K562 (cell line): ENCODE data around the gene APPL2. TPM values are rescaled to one million over a fixed set of nuclear protein-coding genes. Genes with fewer than 3 reads are reported as not detected.

Experiments used
- ATAC-seq: fragments of 200-7000 bp; cut with Tn5 transposase; 3 replicates; pipeline ENCODE4 v1.9.1; 2020; ENCODE audit warnings: moderate library complexity
- BruUV-seq: library from RNA; stranded (reverse); fragments of 400-500 nt; replicated peaks from 2 replicates; lab custom pipeline; 2021; lab: Mats Ljungman, UMichigan
- CTCF ChIA-PET: fragments of 300-600 bp; formaldehyde crosslinking; extraction: SDS; loops from one replicate; lab custom pipeline; 2021; ENCODE audit warnings: low intra/inter-chr PET ratio; lab: Yijun Ruan, JAX
- POLR2A ChIA-PET: fragments of 300-600, 350-650 bp; sonication (Branson Sonifier 250); formaldehyde crosslinking; extraction: SDS; loops from one replicate; lab custom pipeline; 2021; ENCODE audit warnings: antibody characterized with exemption, inconsistent platforms; lab: Yijun Ruan, JAX
- DNase-seq, 4 experiments: peaks; one replicate each; pipeline versions ENCODE4 v3.0.0 to v3.0.0-alpha.2; 2011 to 2018; ENCODE audit warnings: low spot score in 3 of 4, mixed read lengths in 3 of 4; ENCODE audit errors: extremely low read depth in 1 of 4
- FAIRE-seq: peaks from 2 replicates; lab custom pipeline; 2011; peaks lifted over from hg19 to GRCh38; lab: Jason Lieb, UNC
- H2AFZ ChIP-seq: 2 replicates; pipeline ENCODE4 v1.6.0; 2011; ENCODE audit warnings: low read depth, low read length, control low read depth, inconsistent platforms
- H3K27ac ChIP-seq: fragments of 200-600 bp; 3 replicates; pipeline ENCODE4 v1.8.0; 2011; ENCODE audit warnings: low read depth, mild to moderate bottlenecking, control low read depth, inconsistent platforms, low read length, moderate library complexity, mixed read lengths; ENCODE audit errors: extremely low read depth
- H3K27me3 ChIP-seq, 2 experiments: fragments of 300-600 bp in 1 of 2; 2 replicates in 1 of 2; 3 replicates in 1 of 2; pipeline versions ENCODE4 v1.6.0 to v1.8.0; 2011; ENCODE audit warnings: inconsistent platforms in 2 of 2, low read length in 2 of 2, mild to moderate bottlenecking in 1 of 2, mixed read lengths in 1 of 2, moderate library complexity in 1 of 2; ENCODE audit not compliant: control insufficient read depth in 2 of 2, insufficient read depth in 2 of 2
- H3K36me3 ChIP-seq: fragments of 300-600 bp; 3 replicates; pipeline ENCODE4 v1.8.0; 2011; ENCODE audit warnings: mild to moderate bottlenecking, low read length, inconsistent platforms; ENCODE audit not compliant: control insufficient read depth, insufficient read depth
- H3K4me1 ChIP-seq, 2 experiments: fragments of 200-600 bp in 1 of 2; replicated peaks in 1 of 2; 2 replicates in 1 of 2; 3 replicates in 1 of 2; pipeline versions ENCODE4 v1.5.1 to v1.8.0; 2011; ENCODE audit warnings: inconsistent platforms in 2 of 2, low read length in 2 of 2, mild to moderate bottlenecking in 1 of 2, mixed read lengths in 1 of 2, moderate library complexity in 1 of 2; ENCODE audit not compliant: control insufficient read depth in 2 of 2, insufficient read depth in 2 of 2
- H3K4me2 ChIP-seq: 2 replicates; pipeline ENCODE4 v1.6.1; 2011; ENCODE audit warnings: low read length, control low read depth, inconsistent platforms, mixed read lengths; ENCODE audit not compliant: insufficient read depth
- H3K4me3 ChIP-seq: fragments of 200-600 bp; sonication (generic), shearing (Covaris generic); 2 replicates; pipeline ENCODE4 v1.5.1; 2016; ENCODE audit warnings: control low read depth, inconsistent platforms
- H3K79me2 ChIP-seq: fragments of 200-600 bp; 3 replicates; pipeline ENCODE4 v1.8.0; 2011; ENCODE audit warnings: low read length, inconsistent platforms; ENCODE audit not compliant: control insufficient read depth, insufficient read depth
- H3K9ac ChIP-seq, 2 experiments: 2 replicates each; pipeline versions ENCODE4 v1.6.0 to v1.6.1; 2011; ENCODE audit warnings: low read depth in 2 of 2, low read length in 2 of 2, control low read depth in 1 of 2, inconsistent platforms in 1 of 2, mild to moderate bottlenecking in 1 of 2, mixed read lengths in 1 of 2; ENCODE audit not compliant: insufficient read depth in 1 of 2
- H3K9me1 ChIP-seq: one replicate; pipeline ENCODE4 v1.6.0; 2011; ENCODE audit warnings: inconsistent platforms, mild to moderate bottlenecking, low read length, moderate library complexity; ENCODE audit not compliant: control insufficient read depth, insufficient read depth
- H3K9me3 ChIP-seq: replicated peaks from 2 replicates; pipeline ENCODE4 v1.5.1; 2011; ENCODE audit warnings: low read depth, low read length, inconsistent platforms; ENCODE audit not compliant: control insufficient read depth, insufficient read depth
- H4K20me1 ChIP-seq: replicated peaks from 2 replicates; pipeline ENCODE4 v1.6.1; 2011; ENCODE audit warnings: low read length, inconsistent platforms, mixed read lengths; ENCODE audit not compliant: control insufficient read depth, insufficient read depth
- AFF4 ChIP-seq: sonication (generic); formaldehyde crosslinking; IDR thresholded peaks from 2 replicates; pipeline ENCODE4 v1.8.0; 2023; ENCODE audit warnings: mild to moderate bottlenecking, missing genetic modification reagents
- BHLHE40 ChIP-seq: IDR thresholded peaks from 2 replicates; pipeline ENCODE4 v1.6.1; 2011; ENCODE audit warnings: low read length, improper control_type of control experiment
- CAMTA2 ChIP-seq: fragments of 250-450 bp; sonication (Bioruptor Pico); conservative IDR thresholded peaks from 2 replicates; pipeline ENCODE4 v1.5.1; 2022
- DLX4 ChIP-seq: fragments of 250-450 bp; sonication (Bioruptor Pico); IDR thresholded peaks from 2 replicates; pipeline ENCODE4 v1.6.1; 2021; ENCODE audit warnings: mild to moderate bottlenecking
- EHMT2 ChIP-seq: fragments of 450-650 bp; IDR thresholded peaks from 2 replicates; pipeline ENCODE4 v1.6.1; 2018; ENCODE audit warnings: antibody characterized with exemption
- MED1 ChIP-seq: sonication (generic); formaldehyde crosslinking; IDR thresholded peaks from 2 replicates; pipeline ENCODE4 v1.8.1; 2023; ENCODE audit warnings: missing genetic modification reagents, borderline replicate concordance
- ZBTB9 ChIP-seq: fragments of 450-650 bp; formaldehyde crosslinking; IDR thresholded peaks from 2 replicates; pipeline ENCODE4 v1.4.0; 2020; ENCODE audit warnings: mild to moderate bottlenecking, moderate library complexity
- ZNF274 ChIP-seq: IDR thresholded peaks from 2 replicates; pipeline ENCODE4 v1.6.1; 2011; ENCODE audit warnings: low read depth, mild to moderate bottlenecking, low read length, moderate library complexity, borderline replicate concordance
- ZNF444 ChIP-seq: fragments of 250-450 bp; sonication (Bioruptor Pico); IDR thresholded peaks from 2 replicates; pipeline ENCODE4 v1.4.0; 2020; ENCODE audit warnings: mild to moderate bottlenecking, moderate library complexity
- ZNF766 ChIP-seq: fragments of 200-800 bp; sonication (Bioruptor generic); conservative IDR thresholded peaks from 2 replicates; pipeline ENCODE4 v1.6.1; 2016; ENCODE audit warnings: missing genetic modification characterization, missing compliant biosample characterization
- WGBS: fragments of 100-300 bp; shearing (Covaris generic); methylation state at CpG from one replicate; pipeline ENCODE4 v1.1.6; 2016; ENCODE audit warnings: low coverage, mixed read lengths; ENCODE audit not compliant: insufficient coverage; ENCODE audit errors: missing lambda C conversion rate; 5-methylcytosine and 5-hydroxymethylcytosine counted together
- in situ Hi-C: fragments of 300-500 bp; cut with MboI; formaldehyde crosslinking; loops from 4 replicates; pipeline ENCODE4 v1.15.0; 2018; ENCODE audit warnings: inconsistent platforms, mixed read lengths
- intact Hi-C: fragments of 100-400 bp; cut with micrococcal nuclease; formaldehyde crosslinking; loops from 2 replicates; pipeline ENCODE4 v1.14.2; 2022
- polyA plus RNA-seq, 8 experiments: library from polyadenylated mRNA; depleted of rRNA in 4 of 8; stranded (reverse) in 5 of 8; unstranded in 3 of 8; fragments of >200 nt; fragmentation: Nextera tagmentation in 2 of 8; fragmentation: Illumina TruSeq in 1 of 8; extraction: Ambion mirVana in 2 of 8; extraction: Trizol in 1 of 8; gene quantifications; 2 replicates each; pipeline versions ENCODE4 v1.2.1 to v1.2.3, GENCODE V29; 2011 to 2014; ENCODE audit warnings: inconsistent platforms in 1 of 8, missing spikeins in 1 of 8
- total RNA-seq, 7 experiments: library from RNA; depleted of rRNA in 6 of 7; stranded (reverse); fragments of >200 nt in 6 of 7; fragmentation: Illumina TruSeq in 2 of 7; extraction: Trizol in 2 of 7; gene quantifications; 2 replicates each; pipeline versions ENCODE4 v1.2.1 to v1.2.3, GENCODE V29; 2011 to 2021; ENCODE audit warnings: low replicate concordance in 1 of 7
- TF ChIP-seq, protein P1 (sequence below): fragments of 200-800 bp; sonication (Bioruptor generic); IDR thresholded peaks from 2 replicates; pipeline ENCODE4 v1.6.1; 2016; ENCODE audit warnings: missing genetic modification characterization, missing compliant biosample characterization

APPL2 gene
- total and polyA plus RNA-seq, 9 of the 15 experiments (the other 6 are each of a cell fraction or from before 2014, with no cell fraction given) = 2.1 to 14.4 (median 8.2) TPM

GRCh38 chr12:105214670-105215375, 21.2 kb downstream of the APPL2 start:
- WGBS = 50% methylated on average over 9 of the region's 9 CpGs
- TF ChIP-seq AFF4 (CRISPR knock-in tag) (no peak), BHLHE40 (no peak), DLX4 (no peak), ZBTB9 (no peak), ZNF444 (no peak), EHMT2 (no peak), CAMTA2 (CRISPR knock-in tag) (no peak), MED1 (CRISPR knock-in tag) (no peak), ZNF766 (CRISPR knock-in tag) (no peak), ZNF274 (no peak)
- TF ChIP-seq, protein P1, sequence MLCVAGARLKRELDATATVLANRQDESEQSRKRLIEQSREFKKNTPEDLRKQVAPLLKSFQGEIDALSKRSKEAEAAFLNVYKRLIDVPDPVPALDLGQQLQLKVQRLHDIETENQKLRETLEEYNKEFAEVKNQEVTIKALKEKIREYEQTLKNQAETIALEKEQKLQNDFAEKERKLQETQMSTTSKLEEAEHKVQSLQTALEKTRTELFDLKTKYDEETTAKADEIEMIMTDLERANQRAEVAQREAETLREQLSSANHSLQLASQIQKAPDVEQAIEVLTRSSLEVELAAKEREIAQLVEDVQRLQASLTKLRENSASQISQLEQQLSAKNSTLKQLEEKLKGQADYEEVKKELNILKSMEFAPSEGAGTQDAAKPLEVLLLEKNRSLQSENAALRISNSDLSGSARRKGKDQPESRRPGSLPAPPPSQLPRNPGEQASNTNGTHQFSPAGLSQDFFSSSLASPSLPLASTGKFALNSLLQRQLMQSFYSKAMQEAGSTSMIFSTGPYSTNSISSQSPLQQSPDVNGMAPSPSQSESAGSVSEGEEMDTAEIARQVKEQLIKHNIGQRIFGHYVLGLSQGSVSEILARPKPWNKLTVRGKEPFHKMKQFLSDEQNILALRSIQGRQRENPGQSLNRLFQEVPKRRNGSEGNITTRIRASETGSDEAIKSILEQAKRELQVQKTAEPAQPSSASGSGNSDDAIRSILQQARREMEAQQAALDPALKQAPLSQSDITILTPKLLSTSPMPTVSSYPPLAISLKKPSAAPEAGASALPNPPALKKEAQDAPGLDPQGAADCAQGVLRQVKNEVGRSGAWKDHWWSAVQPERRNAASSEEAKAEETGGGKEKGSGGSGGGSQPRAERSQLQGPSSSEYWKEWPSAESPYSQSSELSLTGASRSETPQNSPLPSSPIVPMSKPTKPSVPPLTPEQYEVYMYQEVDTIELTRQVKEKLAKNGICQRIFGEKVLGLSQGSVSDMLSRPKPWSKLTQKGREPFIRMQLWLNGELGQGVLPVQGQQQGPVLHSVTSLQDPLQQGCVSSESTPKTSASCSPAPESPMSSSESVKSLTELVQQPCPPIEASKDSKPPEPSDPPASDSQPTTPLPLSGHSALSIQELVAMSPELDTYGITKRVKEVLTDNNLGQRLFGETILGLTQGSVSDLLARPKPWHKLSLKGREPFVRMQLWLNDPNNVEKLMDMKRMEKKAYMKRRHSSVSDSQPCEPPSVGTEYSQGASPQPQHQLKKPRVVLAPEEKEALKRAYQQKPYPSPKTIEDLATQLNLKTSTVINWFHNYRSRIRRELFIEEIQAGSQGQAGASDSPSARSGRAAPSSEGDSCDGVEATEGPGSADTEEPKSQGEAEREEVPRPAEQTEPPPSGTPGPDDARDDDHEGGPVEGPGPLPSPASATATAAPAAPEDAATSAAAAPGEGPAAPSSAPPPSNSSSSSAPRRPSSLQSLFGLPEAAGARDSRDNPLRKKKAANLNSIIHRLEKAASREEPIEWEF (CRISPR knock-in tag) = no peak

More at GRCh38 chr12:105214670-105215375, 21.2 kb downstream of the APPL2 start:
- no peak for ATAC-seq
- H3K79me2 ChIP-seq = no peaks in the 10 kb centered on the region
- no peak for DNase-seq
- in situ Hi-C loops = no loop called here
- no peak overlapping the region for H3K4me3 ChIP-seq
- POLR2A ChIA-PET = no interaction called here
- no peak overlapping the region for H2AFZ ChIP-seq
- intact Hi-C loops = no loop called here
- no peak overlapping the region for H3K9ac ChIP-seq
- CTCF ChIA-PET = no interaction called here
- H3K36me3 ChIP-seq = peaks cover 3% of the 10 kb centered on the region; the same call in 1 of the 3 replicates
- no TSS peak for BruUV-seq
- H3K27ac ChIP-seq = no peak overlapping the region
- H3K9me1 ChIP-seq = no peaks in the 10 kb centered on the region
- H3K27me3 ChIP-seq = no peaks in the 10 kb centered on the region
- H3K9me3 ChIP-seq = no peaks in the 10 kb centered on the region
- H3K4me2 ChIP-seq = no peak overlapping the region
- H4K20me1 ChIP-seq = no peaks in the 10 kb centered on the region
- no peaks in the 10 kb centered on the region for H3K4me1 ChIP-seq
- FAIRE-seq = no peak
